Epithelial cell of esophagus (primary cell): ENCODE data around the gene RPGRIP1L.

Experiments used
- DNase-seq: peaks from one replicate; pipeline ENCODE4 v3.0.0; 2010; ENCODE audit warnings: low read depth
- H3K4me3 ChIP-seq: 2 replicates; pipeline ENCODE4 v1.5.1; 2011; ENCODE audit warnings: mild to moderate bottlenecking, low read length, control low read depth
- CTCF ChIP-seq: IDR thresholded peaks from 2 replicates; pipeline ENCODE4 v1.5.1; 2011; ENCODE audit warnings: low read depth, mild to moderate bottlenecking, low read length, control low read depth, inconsistent platforms; ENCODE audit not compliant: insufficient read depth; ENCODE audit errors: missing control alignments

Gene RPGRIP1L

DNA sequence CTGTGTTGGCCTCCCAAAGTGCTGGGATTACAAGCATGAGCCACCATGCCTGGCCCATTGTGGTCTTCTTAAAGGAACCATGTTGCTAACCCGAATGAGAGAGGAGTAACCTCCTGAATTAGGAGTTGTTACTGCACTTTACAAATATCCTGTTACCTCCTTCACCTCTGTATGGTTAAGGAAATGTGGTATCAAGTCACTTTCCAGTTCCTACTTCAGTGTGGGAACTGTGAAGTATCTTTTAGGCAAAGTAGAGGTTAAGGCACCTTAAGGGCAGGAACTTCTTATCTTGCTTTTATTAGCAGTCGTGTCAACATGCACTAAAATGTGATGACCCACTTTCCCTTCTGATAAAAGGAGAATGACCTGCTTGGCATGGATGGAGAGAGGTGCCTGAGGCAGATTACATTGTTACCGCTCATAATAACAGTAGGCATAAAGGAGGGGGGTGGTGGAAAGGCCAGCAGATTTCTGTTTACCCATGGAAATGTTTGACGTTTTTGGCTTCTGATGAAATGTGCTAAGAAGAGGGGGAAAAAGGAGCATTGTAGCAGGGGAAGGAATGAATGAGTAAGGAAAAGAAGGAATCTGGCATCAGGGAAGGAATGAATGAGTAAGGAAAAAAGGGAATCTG, 28.8 kb upstream of the RPGRIP1L start:
- DNase-seq, result peak; percentile 24
- H3K4me3 ChIP-seq, result no peak overlapping the region
- TF ChIP-seq CTCF, result no peak

- no peak for DNase-seq
- no peak overlapping the region for H3K4me3 ChIP-seq
- no peak for TF ChIP-seq CTCF
Measured at GRCh38 chr16:53730693-53731092, 27.0 kb upstream of the RPGRIP1L start.

- peak; percentile 75 for DNase-seq
- TF ChIP-seq CTCF, result no peak
- H3K4me3 ChIP-seq, result no peak overlapping the region
Measured at GRCh38 chr16:53726625-53727024, 23.0 kb upstream of the RPGRIP1L start.

- no peak for TF ChIP-seq CTCF
- no peak for DNase-seq
- H3K4me3 ChIP-seq, result no peak overlapping the region
Measured at GRCh38 chr16:53721017-53721416, 17.4 kb upstream of the RPGRIP1L start.

GRCh38 chr16:53717577-53717976, 13.9 kb upstream of the RPGRIP1L start:
- DNase-seq, result no peak
- no peak overlapping the region for H3K4me3 ChIP-seq
- TF ChIP-seq CTCF, result no peak

GRCh38 chr16:53715023-53715384, 11.3 kb upstream of the RPGRIP1L start:
- DNase-seq, result no peak
- no peak for TF ChIP-seq CTCF
- H3K4me3 ChIP-seq, result no peak overlapping the region
